Measurements from ENCODE around the gene SEPHS1. TPM values are rescaled to one million over a fixed set of nuclear protein-coding genes. Genes with fewer than 3 reads are reported as not detected.

The SEPHS1 gene
- total and polyA plus RNA-seq, 2 experiments from 2014 or later, result 45.9 to 52.8 TPM

DNA sequence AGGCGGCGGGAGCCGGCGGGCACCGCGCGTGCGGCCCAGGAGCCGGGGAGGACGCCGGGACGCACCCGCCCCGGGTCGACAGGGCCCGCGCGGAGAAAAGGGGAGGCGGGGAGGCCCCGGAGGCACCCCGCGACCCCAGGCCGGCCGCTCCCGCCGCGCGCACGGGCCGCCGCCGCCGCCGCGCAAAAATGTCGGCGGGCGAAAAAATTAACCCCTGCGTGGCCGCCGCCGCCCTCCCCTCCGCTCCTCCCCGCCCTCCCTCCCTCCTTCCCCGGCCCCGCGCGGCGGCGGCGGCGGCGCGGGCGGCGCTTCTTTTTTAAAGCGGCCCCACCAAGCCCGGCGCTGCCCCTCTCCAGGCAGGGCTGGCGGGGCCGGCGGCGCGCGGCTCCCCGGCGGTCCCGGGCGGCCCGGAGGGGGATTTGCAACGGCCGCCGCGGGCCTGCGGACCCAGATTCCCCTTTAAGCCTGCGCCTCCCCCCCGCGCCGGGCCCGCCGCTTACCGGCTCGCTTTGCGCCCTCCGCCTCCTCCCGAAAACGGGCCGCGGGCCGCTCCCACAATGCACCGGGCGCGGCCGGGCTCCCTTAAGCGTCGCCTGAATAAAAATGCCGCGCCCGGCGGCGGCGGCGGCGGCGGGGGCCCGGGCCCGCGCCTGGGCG lies 465 bp downstream of the SEPHS1 start:
- no peak overlapping the region for H2AFZ ChIP-seq
- H3K9me3 ChIP-seq (ENCODE audit: low read depth), result no peaks in the 10 kb centered on the region
- H3K4me3 ChIP-seq, result peak overlapping the region; percentile 56
- no peaks in the 10 kb centered on the region for H3K36me3 ChIP-seq (replicated peaks; ENCODE audit: insufficient read depth, low read depth)
- 3% methylated on average over 29 of the region's 109 CpGs for WGBS (ENCODE audit: low lambda C conversion rate, missing lambda C conversion rate)
- H3K27me3 ChIP-seq, result peaks cover 17% of the 10 kb centered on the region
- peak overlapping the region; percentile 99 for H3K27ac ChIP-seq
- peak overlapping the region; percentile 46 for H3K4me2 ChIP-seq
- no peaks in the 10 kb centered on the region for H3K9me2 ChIP-seq (replicated peaks; ENCODE audit: insufficient read depth)
- TF ChIP-seq, protein P1, sequence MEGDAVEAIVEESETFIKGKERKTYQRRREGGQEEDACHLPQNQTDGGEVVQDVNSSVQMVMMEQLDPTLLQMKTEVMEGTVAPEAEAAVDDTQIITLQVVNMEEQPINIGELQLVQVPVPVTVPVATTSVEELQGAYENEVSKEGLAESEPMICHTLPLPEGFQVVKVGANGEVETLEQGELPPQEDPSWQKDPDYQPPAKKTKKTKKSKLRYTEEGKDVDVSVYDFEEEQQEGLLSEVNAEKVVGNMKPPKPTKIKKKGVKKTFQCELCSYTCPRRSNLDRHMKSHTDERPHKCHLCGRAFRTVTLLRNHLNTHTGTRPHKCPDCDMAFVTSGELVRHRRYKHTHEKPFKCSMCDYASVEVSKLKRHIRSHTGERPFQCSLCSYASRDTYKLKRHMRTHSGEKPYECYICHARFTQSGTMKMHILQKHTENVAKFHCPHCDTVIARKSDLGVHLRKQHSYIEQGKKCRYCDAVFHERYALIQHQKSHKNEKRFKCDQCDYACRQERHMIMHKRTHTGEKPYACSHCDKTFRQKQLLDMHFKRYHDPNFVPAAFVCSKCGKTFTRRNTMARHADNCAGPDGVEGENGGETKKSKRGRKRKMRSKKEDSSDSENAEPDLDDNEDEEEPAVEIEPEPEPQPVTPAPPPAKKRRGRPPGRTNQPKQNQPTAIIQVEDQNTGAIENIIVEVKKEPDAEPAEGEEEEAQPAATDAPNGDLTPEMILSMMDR (IDR thresholded peaks at IDR 0.05; ENCODE audit: poor library complexity), result no peak
- no peak for TF ChIP-seq EZH2phosphoT487 (IDR thresholded peaks at IDR 0.05; ENCODE audit: low read depth, severe bottlenecking, unreplicated experiment)
- TF ChIP-seq EZH2 (IDR thresholded peaks at IDR 0.05; ENCODE audit: borderline replicate concordance), result no peak
- DNase-seq (ENCODE audit: low spot score), result peak; percentile 93
- H4K20me1 ChIP-seq (ENCODE audit: insufficient read depth, poor library complexity, severe bottlenecking), result no peaks in the 10 kb centered on the region
- peaks cover 46% of the 10 kb centered on the region for H3K79me2 ChIP-seq
- H3K4me1 ChIP-seq (ENCODE audit: insufficient read depth), result peaks cover 8% of the 10 kb centered on the region

GRCh38 chr10:13347043-13347499 lies 1.0 kb downstream of the SEPHS1 start:
- peak; percentile 69 for DNase-seq (ENCODE audit: low spot score)
- H2AFZ ChIP-seq, result peak overlapping the region; percentile 62

GRCh38 chr10:13346283-13347042 lies 1.6 kb downstream of the SEPHS1 start:
- H3K36me3 ChIP-seq (replicated peaks; ENCODE audit: insufficient read depth, low read depth), result no peaks in the 10 kb centered on the region
- peak overlapping the region; percentile 99 for H3K27ac ChIP-seq
- TF ChIP-seq, protein P1 (IDR thresholded peaks at IDR 0.05; ENCODE audit: poor library complexity), result no peak
- TF ChIP-seq EZH2phosphoT487 (IDR thresholded peaks at IDR 0.05; ENCODE audit: low read depth, severe bottlenecking, unreplicated experiment), result peak; percentile 93
- H3K79me2 ChIP-seq, result peaks cover 56% of the 10 kb centered on the region
- peaks cover 6% of the 10 kb centered on the region for H3K27me3 ChIP-seq
- H3K4me1 ChIP-seq (ENCODE audit: insufficient read depth), result peaks cover 8% of the 10 kb centered on the region
- peaks cover 2% of the 10 kb centered on the region for H4K20me1 ChIP-seq (ENCODE audit: insufficient read depth, poor library complexity, severe bottlenecking)
- no peaks in the 10 kb centered on the region for H3K9me3 ChIP-seq (ENCODE audit: low read depth)
- no peaks in the 10 kb centered on the region for H3K9me2 ChIP-seq (replicated peaks; ENCODE audit: insufficient read depth)
- peak; percentile 68 for DNase-seq (ENCODE audit: low spot score)
- peak overlapping the region; percentile 62 for H2AFZ ChIP-seq
- H3K4me3 ChIP-seq, result peak overlapping the region; percentile 56
- WGBS (ENCODE audit: low lambda C conversion rate, missing lambda C conversion rate), result 9% methylated on average over 18 of the region's 18 CpGs
- peak overlapping the region; percentile 86 for H3K4me2 ChIP-seq

More at GRCh38 chr10:13347043-13347499, 1.0 kb downstream of the SEPHS1 start:
- peaks cover 12% of the 10 kb centered on the region for H3K27me3 ChIP-seq
- no peaks in the 10 kb centered on the region for H4K20me1 ChIP-seq (ENCODE audit: insufficient read depth, poor library complexity, severe bottlenecking)
- H3K36me3 ChIP-seq (replicated peaks; ENCODE audit: insufficient read depth, low read depth), result no peaks in the 10 kb centered on the region
- WGBS (ENCODE audit: low lambda C conversion rate, missing lambda C conversion rate), result under 1% methylated on average over 16 of the region's 47 CpGs
- no peaks in the 10 kb centered on the region for H3K9me3 ChIP-seq (ENCODE audit: low read depth)
- H3K79me2 ChIP-seq, result peaks cover 52% of the 10 kb centered on the region
- H3K4me3 ChIP-seq, result peak overlapping the region; percentile 56
- peaks cover 8% of the 10 kb centered on the region for H3K4me1 ChIP-seq (ENCODE audit: insufficient read depth)
- peak overlapping the region; percentile 99 for H3K27ac ChIP-seq
- no peaks in the 10 kb centered on the region for H3K9me2 ChIP-seq (replicated peaks; ENCODE audit: insufficient read depth)
- no peak for TF ChIP-seq EZH2phosphoT487 (IDR thresholded peaks at IDR 0.05; ENCODE audit: low read depth, severe bottlenecking, unreplicated experiment)
- TF ChIP-seq EZH2 (IDR thresholded peaks at IDR 0.05; ENCODE audit: borderline replicate concordance), result no peak
- TF ChIP-seq, protein P1 (IDR thresholded peaks at IDR 0.05; ENCODE audit: poor library complexity), result no peak
- H3K4me2 ChIP-seq, result peak overlapping the region; percentile 86
